HepG2 (cell line): ENCODE measurements around the gene SECTM1. TPM values are rescaled to one million over a fixed set of nuclear protein-coding genes. Genes with fewer than 3 reads are reported as not detected.

Source experiments
- ARHGAP35 ChIP-seq: sonication (generic); formaldehyde crosslinking; IDR thresholded peaks from 2 replicates; pipeline ENCODE4 v1.9.0; 2022; ENCODE audit warnings: mild to moderate bottlenecking, inconsistent platforms, moderate library complexity, missing genetic modification reagents, borderline replicate concordance
- DMAP1 ChIP-seq: IDR thresholded peaks from 2 replicates; pipeline ENCODE4 v1.6.1; 2016
- DRAP1 ChIP-seq: IDR thresholded peaks from 2 replicates; pipeline ENCODE4 v1.6.1; 2016; ENCODE audit warnings: missing genetic modification reagents, missing compliant biosample characterization
- HOXA3 ChIP-seq: sonication (generic); formaldehyde crosslinking; IDR thresholded peaks from 2 replicates; pipeline ENCODE4 v1.5.0; 2020; ENCODE audit warnings: missing genetic modification reagents
- IRF1 ChIP-seq: sonication (generic); formaldehyde crosslinking; IDR thresholded peaks from 2 replicates; pipeline ENCODE4 v1.4.0; 2020; ENCODE audit warnings: low read depth, mild to moderate bottlenecking, missing genetic modification reagents
- ISL2 ChIP-seq: sonication (generic); formaldehyde crosslinking; IDR thresholded peaks from 2 replicates; pipeline ENCODE4 v1.5.0; 2020; ENCODE audit warnings: missing genetic modification reagents
- LCORL ChIP-seq, 2 experiments: fragments of 450-650 bp in 1 of 2; sonication (generic) in 1 of 2; formaldehyde crosslinking in 1 of 2; IDR thresholded peaks; 2 replicates each; pipeline versions ENCODE4 v1.5.0 to v1.6.1; 2017 to 2020; ENCODE audit warnings: antibody characterized with exemption in 1 of 2, missing genetic modification reagents in 1 of 2
- PATZ1 ChIP-seq: sonication (generic); formaldehyde crosslinking; IDR thresholded peaks from 2 replicates; pipeline ENCODE4 v1.4.0; 2020; ENCODE audit warnings: missing genetic modification reagents
- POLR2A ChIP-seq, 2 experiments: IDR thresholded peaks; 2 replicates each; pipeline ENCODE4 v1.6.1; 2011; ENCODE audit warnings: low read depth in 2 of 2, low read length in 2 of 2, mild to moderate bottlenecking in 1 of 2, moderate library complexity in 1 of 2; ENCODE audit not compliant: insufficient read depth in 1 of 2
- PRDM4 ChIP-seq: sonication (generic); formaldehyde crosslinking; IDR thresholded peaks from 2 replicates; pipeline ENCODE4 v1.9.0; 2021; ENCODE audit warnings: missing genetic modification reagents, borderline replicate concordance
- RXRA ChIP-seq: sonication (generic); formaldehyde crosslinking; IDR thresholded peaks from 2 replicates; pipeline ENCODE4 v1.5.1; 2020; ENCODE audit warnings: missing genetic modification reagents
- THAP11 ChIP-seq: IDR thresholded peaks from 2 replicates; pipeline ENCODE4 v1.6.1; 2016; ENCODE audit warnings: missing biosample characterization, missing genetic modification reagents
- U2AF2 ChIP-seq: fragments of 200-400 bp; formaldehyde crosslinking; IDR thresholded peaks from 2 replicates; pipeline ENCODE4 v1.6.1; 2017; ENCODE audit warnings: low read depth, mild to moderate bottlenecking, low read length
- ZBTB38 ChIP-seq: sonication (generic); formaldehyde crosslinking; IDR thresholded peaks from 2 replicates; pipeline ENCODE4 v1.5.1; 2020; ENCODE audit warnings: mild to moderate bottlenecking, missing genetic modification reagents
- ZC3H4 ChIP-seq: sonication (generic); formaldehyde crosslinking; IDR thresholded peaks from 2 replicates; pipeline ENCODE4 v1.4.0; 2020; ENCODE audit warnings: missing genetic modification reagents, borderline replicate concordance
- ZNF296 ChIP-seq: sonication (generic); formaldehyde crosslinking; conservative IDR thresholded peaks from 2 replicates; pipeline ENCODE4 v1.5.0; 2020; ENCODE audit warnings: mild to moderate bottlenecking, missing genetic modification reagents
- ZNF720 ChIP-seq: sonication (generic); formaldehyde crosslinking; IDR thresholded peaks from 2 replicates; pipeline ENCODE4 v1.4.0; 2020; ENCODE audit warnings: missing genetic modification reagents
- ZSCAN25 ChIP-seq: sonication (generic); formaldehyde crosslinking; IDR thresholded peaks from 2 replicates; pipeline ENCODE4 v1.8.0; 2022; ENCODE audit warnings: mild to moderate bottlenecking, missing genetic modification reagents
- polyA plus RNA-seq, 8 experiments: library from polyadenylated mRNA; depleted of rRNA in 3 of 8; stranded (reverse) in 7 of 8; unstranded in 1 of 8; fragments of >200 nt; fragmentation: Illumina TruSeq in 4 of 8; extraction: Trizol in 4 of 8; gene quantifications; 2 replicates each; pipeline versions ENCODE4 v1.2.1 to v1.2.3, GENCODE V29; 2011 to 2016; ENCODE audit warnings: low read depth in 4 of 8, missing spikeins in 1 of 8, mixed read lengths in 1 of 8; ENCODE audit not compliant: insufficient read depth in 1 of 8
- total RNA-seq, 5 experiments: library from RNA; depleted of rRNA; stranded (reverse); fragments of >200 nt; fragmentation: Illumina TruSeq; extraction: Trizol; gene quantifications; 2 replicates each; pipeline ENCODE4 v1.2.3, GENCODE V29; 2016; ENCODE audit warnings: low read depth in 1 of 5

Gene SECTM1
- total and polyA plus RNA-seq, 2 of the 13 experiments (the other 11 are each of a cell fraction or from before 2014, with no cell fraction given), result 3.5 to 5.3 TPM

GRCh38 chr17:82302991-82303943 lies 30.3 kb downstream of the SECTM1 start (continued):
- TF ChIP-seq IRF1 (CRISPR knock-in tag) (no peak), ZNF296 (CRISPR knock-in tag) (peak; percentile 84), PATZ1 (CRISPR knock-in tag) (peak; percentile 54; the same call in 1 of the 2 replicates), ZSCAN25 (peak; percentile 91), DRAP1 (CRISPR knock-in tag) (0 out of 2 replicates have a peak, but pooled peaks have one; percentile 18), U2AF2 (no peak), ZBTB38 (CRISPR knock-in tag) (peak; percentile 88), HOXA3 (CRISPR knock-in tag) (peak; percentile 78), POLR2A (IDR thresholded peaks at IDR 0.05; ENCODE audit: insufficient read depth in 1 of 2, low read depth in 2 of 2, low read length in 2 of 2) (no peak), ZC3H4 (CRISPR knock-in tag) (no peak), DMAP1 (peak; percentile 52; the same call in 1 of the 2 replicates), ISL2 (no peak), ARHGAP35 (peak; percentile 70; the same call in 1 of the 2 replicates), LCORL (IDR thresholded peaks at IDR 0.05) (no peak), LCORL (CRISPR knock-in tag; IDR thresholded peaks at IDR 0.05) (peak; percentile 85), RXRA (CRISPR knock-in tag) (peak; percentile 73), ZNF720 (CRISPR knock-in tag) (no peak), PRDM4 (CRISPR knock-in tag) (no peak), THAP11 (CRISPR knock-in tag) (peak; percentile 36; the same call in 1 of the 2 replicates)
